Heart right ventricle (tissue), 16 donors: ENCODE measurements around the gene VANGL1. TPM values are rescaled to one million over a fixed set of nuclear protein-coding genes. Genes with fewer than 3 reads are reported as not detected.
A peak's percentile ranks its signal among the peaks of the same experiment; 100 is the strongest.

Source experiments
- ATAC-seq, 8 donors: fragments of 200-7000 bp; cut with Tn5 transposase; one replicate each; pipeline ENCODE4 v1.9.1; 2020; ENCODE audit warnings: mild to moderate bottlenecking in 8 of 8, moderate library complexity in 8 of 8, moderate number of reproducible peaks in 1 of 8
- DNase-seq, 2 donors: peaks; one replicate each; pipeline ENCODE4 v3.0.0-alpha.2; 2020
- H3K27ac ChIP-seq, 10 donors: fragments of 200-600 bp; sonication (generic) in 2 of 10; one replicate each; pipeline versions ENCODE4 v1.5.0 to v1.8.0; 2020 to 2022; ENCODE audit warnings: mild to moderate bottlenecking in 3 of 10
- H3K27me3 ChIP-seq, 7 donors: fragments of 200-600 bp; one replicate each; pipeline ENCODE4 v1.8.0; 2021 to 2022; ENCODE audit warnings: mild to moderate bottlenecking in 2 of 7
- H3K36me3 ChIP-seq, 9 donors: fragments of 200-600 bp; sonication (generic) in 1 of 9; one replicate each; pipeline versions ENCODE4 v1.5.0 to v1.8.0; 2020 to 2022; ENCODE audit warnings: mild to moderate bottlenecking in 2 of 9
- H3K4me1 ChIP-seq, 9 donors: fragments of 200-600 bp; sonication (generic) in 1 of 9; one replicate each; pipeline versions ENCODE4 v1.5.0 to v1.8.0; 2020 to 2022; ENCODE audit warnings: mild to moderate bottlenecking in 4 of 9
- H3K4me3 ChIP-seq, 10 donors: fragments of 200-600 bp; sonication (generic) in 2 of 10; one replicate each; pipeline versions ENCODE4 v1.5.0 to v1.8.0; 2020 to 2022; ENCODE audit warnings: mild to moderate bottlenecking in 7 of 10, moderate library complexity in 2 of 10
- H3K9me3 ChIP-seq, 11 donors: fragments of 200-600 bp in 10 of 11; sonication (generic) in 2 of 11; one replicate each; pipeline versions ENCODE4 v1.5.0 to v1.8.0; 2013 to 2022; ENCODE audit warnings: mild to moderate bottlenecking in 2 of 11, control low read depth in 1 of 11, moderate library complexity in 1 of 11
- CTCF ChIP-seq, 9 donors: fragments of 200-600 bp; sonication (generic) in 2 of 9; IDR thresholded peaks; one replicate each; pipeline versions ENCODE4 v1.5.0 to v1.8.0; 2021 to 2022; ENCODE audit warnings: antibody characterized with exemption in 9 of 9, mild to moderate bottlenecking in 5 of 9, moderate library complexity in 1 of 9
- WGBS, 2 donors: extraction: QIAGEN DNeasy Blood & Tissue Kit; methylation state at CpG; one replicate each; pipeline ENCODE4 v1.1.7; 2013; ENCODE audit warnings: inconsistent platforms in 1 of 2; 5-methylcytosine and 5-hydroxymethylcytosine counted together
- intact Hi-C, 10 donors: fragments of 100-400 bp; cut with DNase I; formaldehyde crosslinking; loops; one replicate each; pipeline versions ENCODE4 v1.11.1 to v1.14.2; 2022
- polyA plus RNA-seq, 2 donors: library from polyadenylated mRNA; stranded (reverse); fragments of 200-250 nt; gene quantifications; one replicate each; pipeline ENCODE4 v1.2.3, GENCODE V29; 2013
- total RNA-seq, 10 donors: library from RNA; stranded (reverse); fragmentation: NEBNext Ultra II Directional in 3 of 10; extraction: Animal tissue kit (Norgen Biotek cat#: 25700) in 3 of 10; gene quantifications; one replicate each; pipeline versions ENCODE4 v1.2.1 to v1.2.4, GENCODE V29; 2021 to 2023
- donor health status: Arrhythmogenic right ventricular cardiomyopathy.
- donor health status: ischemic (EF 13 %, LVEDD 7.1; RV severe dilation, severe dysfunction).
- donor health status: healthy with polysubstance abuse.
- donor health status: DM: no; HTN: yes; CAD: no.
- donor health status: DM: no; HTN: no; CAD: no.
- donor health status: ischemic (EF 25% LVEDD 6.9; RV normal size, moderate dysfunction).
- donor health status: ischemic (EF 25% LVEDD 5.7; RV mildly dilated, moderate dysfunction).
- donor health status: healthy.
- donor health status: DM: yes; HTN: yes; CAD: no.
- donor health status: Ischemic cardiomyopathy.
- donor health status: ischemic (EF 35%, LVEDD 5.7; RV mildly dilated, moderate dysfunction).
- donor health status: nonischemic (EF 11% LVEDD 7.7; RV severe dilation, severe dysfunction).
- donor health status: DM: yes; HTN: yes; CAD: no.
- donor health status: PGD.
- donor health status: ischemic (EF 29% LVEDD 5.4; RV normal size, mild dysfunction).
- donor health status: nonischemic (EF 23%, LVEDD 6.1; RV moderate dilation, normal function).

VANGL1 gene
- total and polyA plus RNA-seq, 12 donors, result 1.7 to 9.8 (median 6.9) TPM

DNA sequence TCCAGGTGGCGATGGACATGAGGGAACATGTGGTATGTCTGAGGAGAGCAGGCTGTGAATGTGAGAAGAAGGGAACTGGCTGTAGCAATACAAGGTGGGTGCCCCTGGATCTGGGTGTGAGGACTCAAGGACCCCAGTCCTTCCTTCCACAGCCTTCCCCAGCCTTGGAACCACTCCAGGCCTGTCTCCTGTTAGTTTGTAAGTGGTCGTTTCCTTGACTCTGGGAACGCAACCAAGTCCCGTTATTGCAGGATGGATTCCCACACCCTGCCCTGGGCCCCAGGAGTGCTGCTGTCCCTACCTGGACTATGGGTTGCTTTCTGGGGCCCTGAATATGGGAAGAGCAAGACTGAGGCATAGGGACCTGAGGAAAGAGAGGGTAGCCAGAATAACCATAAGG, 47.2 kb upstream of the VANGL1 start:
- WGBS, 2 donors, result 63 to 67% methylated on average over 4 of the region's 4 CpGs
- Histone ChIP-seq H3K4me3 (no peak overlapping the region), H3K27ac (peak overlapping the region in 1 of 10 donors; percentile 18), H3K36me3 (no peaks in the 10 kb centered on the region), H3K4me1 (peaks cover 4 to 34% (median 11%) of the 10 kb centered on the region in 9 donors), H3K9me3 (peaks cover 0 to 18% (median under 1%) of the 10 kb centered on the region in 11 donors), H3K27me3 (no peaks in the 10 kb centered on the region)
- no peak for TF ChIP-seq CTCF (IDR thresholded peaks at IDR 0.05)
- ATAC-seq, result no peak
- intact Hi-C loops, result loop anchor here in 8 of 10 donors (2.0 to 10.0 kb wide), 8 partner anchors 42 to 610 kb away; no protein-coding TSS in a partner anchor
- DNase-seq, result no peak

GRCh38 chr1:115595279-115596079, 46.3 kb upstream of the VANGL1 start:
- 59 to 60% methylated on average over 12 of the region's 12 CpGs for WGBS, 2 donors
- Histone ChIP-seq H3K9me3 (peaks cover 0 to 10% (median 0%) of the 10 kb centered on the region in 11 donors), H3K27me3 (no peaks in the 10 kb centered on the region), H3K4me1 (peaks cover 4 to 34% (median 11%) of the 10 kb centered on the region in 9 donors), H3K27ac (peak overlapping the region in 1 of 10 donors; percentile 18), H3K4me3 (no peak overlapping the region), H3K36me3 (no peaks in the 10 kb centered on the region)
- ATAC-seq, result peak; percentile 85 to 94 (median 92)
- peak; percentile 88 to 93 for DNase-seq
- intact Hi-C loops, result loop anchor here (1.0 to 10.0 kb wide), 13 partner anchors 48 to 618 kb away; no protein-coding TSS in a partner anchor
- TF ChIP-seq CTCF (IDR thresholded peaks at IDR 0.05), result peak; percentile 86 to 96 (median 94)

- no peak overlapping the region for H3K27ac ChIP-seq
- peak in 1 of 9 donors; percentile 6 for TF ChIP-seq CTCF (IDR thresholded peaks at IDR 0.05)
- ATAC-seq (no peak), DNase-seq (no peak)
- intact Hi-C loops, result loop anchor here in 9 of 10 donors (1.0 to 10.0 kb wide), 12 partner anchors 49 to 619 kb away; no protein-coding TSS in a partner anchor
- peaks cover 0 to 7% (median 0%) of the 10 kb centered on the region in 11 donors for H3K9me3 ChIP-seq
- H3K4me1 ChIP-seq, result peaks cover 4 to 34% (median 11%) of the 10 kb centered on the region in 9 donors
- no peaks in the 10 kb centered on the region for H3K27me3 ChIP-seq
- H3K36me3 ChIP-seq, result no peaks in the 10 kb centered on the region
- WGBS, 2 donors, result 31 to 34% methylated on average over 7 of the region's 7 CpGs
- H3K4me3 ChIP-seq, result no peak overlapping the region
These were observed 45.5 kb upstream of the VANGL1 start for GRCh38 chr1:115596080-115596780.

DNA sequence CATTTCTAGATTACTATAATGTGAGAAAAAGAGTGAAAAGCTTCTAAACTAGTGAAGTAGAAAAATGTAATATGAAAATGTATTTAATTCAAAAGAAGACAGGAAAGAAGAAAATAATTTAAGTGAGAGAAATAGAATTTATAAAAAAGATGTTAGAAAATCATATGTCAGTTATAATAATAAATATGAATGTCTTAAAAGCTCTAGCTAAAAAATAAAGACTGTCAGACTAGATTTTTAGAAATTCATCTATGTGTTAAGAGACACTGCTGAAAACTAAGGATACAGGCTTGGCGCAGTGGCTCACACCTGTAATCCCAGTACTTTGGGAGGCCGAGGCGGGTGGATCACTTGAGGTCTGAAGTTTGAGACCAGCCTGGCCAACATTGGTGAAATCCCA, 37.3 kb upstream of the VANGL1 start:
- Histone ChIP-seq H3K9me3 (peaks cover 0 to 7% (median 0%) of the 10 kb centered on the region in 11 donors), H3K4me1 (peaks cover 0 to 9% (median 3%) of the 10 kb centered on the region in 9 donors), H3K4me3 (no peak overlapping the region), H3K36me3 (no peaks in the 10 kb centered on the region), H3K27me3 (no peaks in the 10 kb centered on the region), H3K27ac (no peak overlapping the region)
- intact Hi-C loops, result no loop called here
- DNase-seq (no peak), ATAC-seq (no peak)
- WGBS, 2 donors, result 93 to 94% methylated on average over 3 of the region's 3 CpGs
- TF ChIP-seq CTCF (IDR thresholded peaks at IDR 0.05), result no peak
